Right lobe of liver (tissue), 6 donors: ENCODE measurements around the gene SULT4A1. TPM values are rescaled to one million over a fixed set of nuclear protein-coding genes. Genes with fewer than 3 reads are reported as not detected.

Experiments
- ATAC-seq, 4 donors: fragments of 200-7000 bp; cut with Tn5 transposase; one replicate each; pipeline ENCODE4 v1.9.1; 2020; ENCODE audit warnings: mild to moderate bottlenecking in 4 of 4, moderate library complexity in 4 of 4
- DNase-seq, 3 donors: peaks; one replicate each; pipeline ENCODE4 v3.0.0-alpha.2; 2020
- H3K27ac ChIP-seq, 3 donors: fragments of 200-600 bp; one replicate each; pipeline ENCODE4 v1.8.0; 2022
- H3K27me3 ChIP-seq, 2 donors: fragments of 200-600 bp; one replicate each; pipeline ENCODE4 v1.8.0; 2022
- H3K36me3 ChIP-seq, 4 donors: fragments of 200-600 bp; sonication (generic) in 1 of 4; one replicate each; pipeline versions ENCODE4 v1.5.1 to v1.8.0; 2017 to 2022; ENCODE audit warnings: control low read depth in 1 of 4
- H3K4me1 ChIP-seq, 4 donors: fragments of 200-600 bp; sonication (generic) in 1 of 4; one replicate each; pipeline versions ENCODE4 v1.5.1 to v1.8.0; 2017 to 2022; ENCODE audit warnings: control low read depth in 1 of 4
- H3K4me3 ChIP-seq, 3 donors: fragments of 200-600 bp; one replicate each; pipeline ENCODE4 v1.8.0; 2022
- H3K9me3 ChIP-seq, 4 donors: fragments of 200-600 bp; sonication (generic) in 1 of 4; one replicate each; pipeline versions ENCODE4 v1.5.1 to v1.8.0; 2017 to 2022; ENCODE audit warnings: control low read depth in 1 of 4
- POLR2A ChIP-seq: fragments of 450-650 bp; IDR thresholded peaks from one replicate; pipeline ENCODE4 v1.6.1; 2017; ENCODE audit warnings: antibody characterized with exemption, mild to moderate bottlenecking
- WGBS: methylation state at CpG from one replicate; pipeline ENCODE4 v1.1.6; 2018; ENCODE audit warnings: low coverage, low lambda C conversion rate; ENCODE audit not compliant: insufficient coverage; ENCODE audit errors: missing lambda C conversion rate; 5-methylcytosine and 5-hydroxymethylcytosine counted together
- intact Hi-C, 2 donors: fragments of 100-400 bp; cut with DNase I; formaldehyde crosslinking; loops; one replicate each; pipeline versions ENCODE4 v1.11.2 to v1.14.1; 2022
- total RNA-seq, 6 experiments: library from RNA; depleted of rRNA in 2 of 6; stranded (reverse); fragments of >200 nt in 2 of 6; fragmentation: NEBNext Ultra II Directional in 3 of 6; extraction: Animal tissue kit (Norgen Biotek cat#: 25700) in 3 of 6; gene quantifications; one replicate each; pipeline versions ENCODE4 v1.1.0 to v1.2.4, GENCODE V29; 2016 to 2023
- TF ChIP-seq, protein P1 (sequence below), 4 donors: fragments of 200-600 bp in 3 of 4; fragments of 450-650 bp in 1 of 4; IDR thresholded peaks; one replicate each; pipeline versions ENCODE4 v1.5.1 to v1.8.0; 2016 to 2022; ENCODE audit warnings: antibody characterized with exemption in 4 of 4, mild to moderate bottlenecking in 2 of 4
- donor health status: DM: no; HTN: yes; CAD: no.
- donor health status: DM: no; HTN: no; CAD: no.
- donor health status: DM: no; HTN: no; CAD: no.
- donor health status: DM: no; HTN: yes; CAD: no.
- donor health status: DM: no; HTN: yes; CAD: no.

The SULT4A1 gene
- total RNA-seq, 6 experiments from 2014 or later, result 0.09 to 0.20 (median 0.15) TPM; not detected in 2

DNA sequence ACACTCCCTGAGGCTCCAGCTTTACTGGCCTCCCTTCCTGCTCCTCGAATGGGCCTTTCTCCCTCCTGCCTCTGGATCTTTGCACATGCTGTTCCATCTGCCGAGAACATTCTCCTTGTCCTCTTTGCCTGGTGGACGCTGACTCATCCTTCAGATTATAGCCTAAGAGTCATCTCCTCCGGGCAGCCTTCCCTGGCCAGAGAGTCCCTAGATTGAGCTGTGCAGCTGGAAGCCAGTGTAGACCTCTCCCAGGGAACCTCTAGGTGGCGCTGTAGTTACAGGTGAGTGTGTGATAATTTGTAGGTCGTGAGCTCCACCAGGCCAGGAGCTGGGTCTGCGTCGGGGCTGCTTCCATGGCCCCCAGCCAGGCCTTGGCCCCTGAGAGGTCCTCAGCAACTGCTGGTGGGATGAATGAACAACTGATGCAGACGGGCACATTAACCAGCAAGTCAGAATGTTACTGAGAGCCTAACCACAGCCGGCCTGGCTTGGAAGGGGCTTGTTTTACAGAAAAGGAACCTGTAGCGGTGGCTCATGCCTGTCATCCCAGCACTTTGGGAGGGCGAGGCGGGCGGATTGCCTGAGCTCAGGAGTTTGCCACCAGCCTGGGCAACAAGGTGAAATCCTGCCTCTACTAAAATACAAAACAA lies 20.8 kb upstream of the SULT4A1 start:
- no peak overlapping the region for H3K4me3 ChIP-seq
- ATAC-seq (peak; percentile 64 to 84 (median 72)), DNase-seq (peak in 2 of 3 donors; percentile 53 to 74)
- H3K27me3 ChIP-seq, result no peaks in the 10 kb centered on the region
- no peaks in the 10 kb centered on the region for H3K36me3 ChIP-seq
- intact Hi-C loops, result no loop called here
- no peaks in the 10 kb centered on the region for H3K4me1 ChIP-seq
- H3K27ac ChIP-seq, result no peak overlapping the region
- no peaks in the 10 kb centered on the region for H3K9me3 ChIP-seq
- 20% methylated on average over 4 of the region's 14 CpGs for WGBS
- no peak for TF ChIP-seq POLR2A
- TF ChIP-seq, protein P1, sequence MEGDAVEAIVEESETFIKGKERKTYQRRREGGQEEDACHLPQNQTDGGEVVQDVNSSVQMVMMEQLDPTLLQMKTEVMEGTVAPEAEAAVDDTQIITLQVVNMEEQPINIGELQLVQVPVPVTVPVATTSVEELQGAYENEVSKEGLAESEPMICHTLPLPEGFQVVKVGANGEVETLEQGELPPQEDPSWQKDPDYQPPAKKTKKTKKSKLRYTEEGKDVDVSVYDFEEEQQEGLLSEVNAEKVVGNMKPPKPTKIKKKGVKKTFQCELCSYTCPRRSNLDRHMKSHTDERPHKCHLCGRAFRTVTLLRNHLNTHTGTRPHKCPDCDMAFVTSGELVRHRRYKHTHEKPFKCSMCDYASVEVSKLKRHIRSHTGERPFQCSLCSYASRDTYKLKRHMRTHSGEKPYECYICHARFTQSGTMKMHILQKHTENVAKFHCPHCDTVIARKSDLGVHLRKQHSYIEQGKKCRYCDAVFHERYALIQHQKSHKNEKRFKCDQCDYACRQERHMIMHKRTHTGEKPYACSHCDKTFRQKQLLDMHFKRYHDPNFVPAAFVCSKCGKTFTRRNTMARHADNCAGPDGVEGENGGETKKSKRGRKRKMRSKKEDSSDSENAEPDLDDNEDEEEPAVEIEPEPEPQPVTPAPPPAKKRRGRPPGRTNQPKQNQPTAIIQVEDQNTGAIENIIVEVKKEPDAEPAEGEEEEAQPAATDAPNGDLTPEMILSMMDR (IDR thresholded peaks at IDR 0.05), result peak; percentile 66 to 73 (median 67)

DNA sequence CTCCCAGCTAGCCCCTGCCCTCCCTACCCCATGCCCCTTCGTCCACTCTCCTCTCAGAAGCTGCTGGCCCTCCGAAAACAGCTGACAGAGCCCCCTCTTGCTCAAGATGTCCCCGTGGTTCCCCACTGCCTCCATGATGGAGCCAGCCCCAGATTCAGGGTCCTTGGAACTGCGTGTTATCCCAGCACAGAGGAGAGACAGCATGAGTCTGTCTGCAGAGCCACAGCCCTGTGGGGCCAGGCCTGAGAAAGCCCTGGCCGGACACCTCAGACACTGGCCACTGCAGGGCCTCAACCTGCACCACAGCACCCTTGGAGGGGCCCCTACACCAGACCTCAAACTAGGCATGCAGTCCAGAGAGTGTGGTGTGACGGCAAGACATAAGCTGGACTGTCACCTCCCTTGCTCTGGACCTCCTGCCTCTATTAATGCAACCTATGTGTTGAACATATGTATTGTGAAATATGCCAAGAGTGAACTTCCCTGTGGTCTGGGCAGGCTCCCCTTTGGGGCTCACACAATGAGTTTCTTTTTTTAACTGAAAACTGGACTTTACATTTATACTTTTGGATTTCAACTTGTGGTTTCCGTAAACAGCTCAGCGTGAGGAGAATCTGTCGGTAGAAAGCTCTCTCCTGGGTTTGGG lies 19.9 kb upstream of the SULT4A1 start:
- H3K27ac ChIP-seq, result no peak overlapping the region
- H3K4me1 ChIP-seq, result no peaks in the 10 kb centered on the region
- TF ChIP-seq POLR2A, result no peak
- TF ChIP-seq, protein P1 (IDR thresholded peaks at IDR 0.05), result no peak
- WGBS, result 86% methylated on average over 6 of the region's 9 CpGs
- no peaks in the 10 kb centered on the region for H3K9me3 ChIP-seq
- intact Hi-C loops, result no loop called here
- H3K4me3 ChIP-seq, result no peak overlapping the region
- DNase-seq (no peak), ATAC-seq (no peak)
- no peaks in the 10 kb centered on the region for H3K27me3 ChIP-seq
- no peaks in the 10 kb centered on the region for H3K36me3 ChIP-seq

DNA sequence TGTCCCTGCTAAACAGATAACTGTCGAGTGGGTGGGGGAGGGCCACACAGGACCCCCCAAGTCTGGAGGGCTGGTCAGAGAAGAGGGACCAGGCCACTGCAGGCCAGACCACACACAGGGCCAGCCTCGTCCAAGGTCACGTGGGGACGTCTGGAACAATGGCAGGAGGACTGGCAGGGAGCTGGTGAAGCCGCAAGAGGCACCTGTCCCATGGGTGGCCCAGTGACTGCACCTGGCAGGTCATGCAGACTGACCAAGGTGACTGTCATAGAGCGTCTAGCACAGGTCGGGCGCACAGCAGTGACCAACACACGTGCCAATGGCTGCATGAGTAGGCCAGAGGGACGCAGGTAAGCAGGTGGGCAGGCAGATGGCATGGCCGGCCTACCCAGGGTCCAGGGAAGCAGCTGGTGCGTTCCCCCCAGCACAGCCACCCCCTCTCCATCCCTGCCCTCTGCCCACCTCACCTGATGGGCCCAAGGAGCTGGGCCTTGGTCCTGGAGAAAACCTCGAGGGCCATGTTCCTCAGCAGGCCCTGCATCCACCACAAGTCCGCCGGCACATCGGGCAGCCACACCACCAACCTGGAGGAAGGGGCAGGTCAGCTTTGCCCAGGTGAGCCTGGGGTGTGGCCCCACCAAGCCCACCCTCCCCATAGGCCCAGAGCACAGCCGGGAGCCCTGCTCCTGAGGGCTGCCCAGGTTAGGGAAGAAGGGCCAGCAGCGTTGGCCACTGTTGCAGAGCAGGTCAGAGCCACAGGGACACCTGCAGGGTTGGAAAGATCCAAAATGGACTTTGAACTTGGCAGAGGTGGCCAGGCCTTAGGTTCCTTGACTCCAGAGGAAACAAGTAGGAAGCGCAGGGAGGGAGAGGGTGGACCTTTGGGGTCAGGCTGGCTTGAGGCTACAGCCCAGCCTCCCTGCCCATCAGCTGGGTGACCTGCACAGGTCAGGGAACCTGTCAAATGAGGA lies 19.1 kb upstream of the SULT4A1 start:
- intact Hi-C loops, result no loop called here
- H3K4me1 ChIP-seq, result no peaks in the 10 kb centered on the region
- H3K27me3 ChIP-seq, result no peaks in the 10 kb centered on the region
- no peaks in the 10 kb centered on the region for H3K36me3 ChIP-seq
- TF ChIP-seq, protein P1 (IDR thresholded peaks at IDR 0.05), result no peak
- TF ChIP-seq POLR2A, result no peak
- ATAC-seq (peak; percentile 21 to 70 (median 37)), DNase-seq (no peak)
- WGBS, result 20% methylated on average over 1 of the region's 19 CpGs
- no peaks in the 10 kb centered on the region for H3K9me3 ChIP-seq
- no peak overlapping the region for H3K27ac ChIP-seq
- H3K4me3 ChIP-seq, result no peak overlapping the region

DNA sequence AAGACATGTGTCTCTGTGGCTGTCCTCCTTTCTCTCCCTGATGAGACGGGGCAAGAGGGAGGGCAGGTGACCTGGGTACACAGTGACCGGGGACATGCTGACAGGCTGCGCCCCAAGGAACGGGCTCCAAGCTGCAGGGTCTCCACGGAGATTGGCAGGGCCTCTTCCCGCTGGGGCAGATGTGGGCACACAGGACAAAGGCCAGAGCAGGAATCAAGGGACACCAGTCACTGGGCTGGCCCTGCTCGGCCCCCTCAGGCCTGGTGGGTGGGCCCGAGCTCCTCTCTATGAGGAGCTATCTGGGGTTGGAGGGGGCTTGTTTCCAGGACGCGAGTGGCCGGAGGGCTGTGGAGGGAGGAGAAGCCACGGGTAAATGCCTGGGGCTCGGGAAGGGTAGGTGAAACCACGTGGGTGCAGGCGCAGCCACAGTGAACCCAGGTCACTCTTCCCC lies 18.3 kb upstream of the SULT4A1 start:
- DNase-seq (no peak), ATAC-seq (no peak)
- Histone ChIP-seq H3K36me3 (no peaks in the 10 kb centered on the region), H3K9me3 (no peaks in the 10 kb centered on the region), H3K4me1 (no peaks in the 10 kb centered on the region), H3K27me3 (no peaks in the 10 kb centered on the region), H3K4me3 (no peak overlapping the region), H3K27ac (no peak overlapping the region)
- TF ChIP-seq, protein P1 (IDR thresholded peaks at IDR 0.05), result no peak
- no peak for TF ChIP-seq POLR2A
- intact Hi-C loops, result no loop called here
- WGBS, result 90% methylated on average over 2 of the region's 15 CpGs
